Activated CD4-positive, alpha-beta T cell treated with anti-CD3 and anti-CD28 coated beads, Interleukin-2, amount 10 ng/mL, durations not matched to agents 24 days and 14 days (primary cell): ENCODE measurements around the gene TEX13D. TPM values are rescaled to one million over a fixed set of nuclear protein-coding genes. Genes with fewer than 3 reads are reported as not detected.
"Not testable (repeated sequence)": the region's sequence is repeated elsewhere in the genome, so short reads cannot be mapped to it uniquely, and the experiment has no call there.

Source experiments
- DNase-seq: peaks from one replicate; pipeline ENCODE4 v3.0.0; 2022
- H3K27ac Mint-ChIP-seq: one replicate; pipeline ENCODE4 v1.8.0; 2022; ENCODE audit warnings: mild to moderate bottlenecking, mixed read lengths
- H3K27me3 Mint-ChIP-seq: one replicate; pipeline ENCODE4 v1.8.0; 2022; ENCODE audit warnings: mixed read lengths
- H3K36me3 Mint-ChIP-seq: one replicate; pipeline ENCODE4 v1.8.0; 2022; ENCODE audit warnings: low read depth, mild to moderate bottlenecking, mixed read lengths
- H3K4me1 Mint-ChIP-seq: one replicate; pipeline ENCODE4 v1.8.0; 2021; ENCODE audit warnings: mixed read lengths
- H3K4me3 Mint-ChIP-seq: one replicate; pipeline ENCODE4 v1.8.0; 2022; ENCODE audit warnings: mild to moderate bottlenecking, moderate library complexity, mixed read lengths
- H3K9me3 Mint-ChIP-seq: one replicate; pipeline ENCODE4 v1.8.0; 2021; ENCODE audit warnings: mixed read lengths
- intact Hi-C: fragments of 100-400 bp; cut with micrococcal nuclease; formaldehyde crosslinking; loops from one replicate; pipeline ENCODE4 v1.15.1; 2023
- total RNA-seq: library from RNA; stranded (reverse); gene quantifications from 2 replicates; pipeline ENCODE4 v1.2.3, GENCODE V29; 2022

Gene TEX13D
- total RNA-seq = not detected in 2 replicates

- Mint-ChIP-seq H3K4me3 (no peak within 1 kb of the TSS), H3K27me3 (no peaks in the 10 kb centered on the region), H3K9me3 (no peaks in the 10 kb centered on the region), H3K4me1 (peaks cover 14% of the 10 kb centered on the region), H3K27ac (no peak within 1 kb of the TSS), H3K36me3 (no peaks in the 10 kb centered on the region)
- no peak for DNase-seq
- intact Hi-C loops = no loop called here
These were observed at the start of gene TEX13D for GRCh38 chrX:124332481-124333424. TEX13D (plus strand) TSS chrX:124332660; CDS start chrX:124332918, 258 bp downstream.

GRCh38 chrX:124289443-124289842 lies 43.0 kb upstream of the TEX13D start:
- DNase-seq = no peak
- H3K4me3 Mint-ChIP-seq = no peak overlapping the region
- intact Hi-C loops = no loop called here
- H3K9me3 Mint-ChIP-seq = peaks cover 9% of the 10 kb centered on the region
- H3K27ac Mint-ChIP-seq = no peak overlapping the region
- H3K27me3 Mint-ChIP-seq = no peaks in the 10 kb centered on the region
- peaks cover 2% of the 10 kb centered on the region for H3K36me3 Mint-ChIP-seq
- H3K4me1 Mint-ChIP-seq = no peaks in the 10 kb centered on the region

GRCh38 chrX:124293810-124294209 lies 38.6 kb upstream of the TEX13D start:
- intact Hi-C loops = loop anchor here (2.0 kb wide), 1 partner anchor 55 kb away; no protein-coding TSS in a partner anchor
- no peak for DNase-seq
- Mint-ChIP-seq H3K4me1 (peaks cover 2% of the 10 kb centered on the region), H3K4me3 (no peak overlapping the region), H3K27ac (no peak overlapping the region), H3K27me3 (no peaks in the 10 kb centered on the region), H3K9me3 (peaks cover 10% of the 10 kb centered on the region), H3K36me3 (peaks cover 4% of the 10 kb centered on the region)

DNA sequence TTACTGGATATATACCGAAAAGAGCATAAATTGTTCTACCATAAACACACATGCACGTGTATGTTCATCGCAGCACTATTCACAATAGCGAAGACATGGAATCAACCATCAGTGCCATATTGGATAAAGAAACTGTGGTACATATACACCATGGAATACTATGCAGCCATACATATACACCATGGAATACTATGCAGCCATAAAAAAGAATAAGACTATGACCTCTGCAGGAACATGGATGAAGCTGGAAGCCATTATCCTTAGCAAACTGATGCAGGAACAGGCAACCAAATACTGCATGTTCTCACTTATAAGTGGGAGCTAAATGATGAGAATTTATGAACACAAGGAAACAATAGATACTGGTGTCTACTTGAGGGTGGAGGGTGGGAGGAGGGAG lies 33.1 kb upstream of the TEX13D start:
- H3K9me3 Mint-ChIP-seq, H3K36me3 Mint-ChIP-seq, H3K27me3 Mint-ChIP-seq, intact Hi-C loops, H3K4me3 Mint-ChIP-seq, DNase-seq: not testable (repeated sequence)
- Mint-ChIP-seq H3K27ac (peak overlapping the region; percentile 25), H3K4me1 (peaks cover 14% of the 10 kb centered on the region)

- H3K9me3 Mint-ChIP-seq = peaks cover 7% of the 10 kb centered on the region
- no peak overlapping the region for H3K4me3 Mint-ChIP-seq
- peaks cover 14% of the 10 kb centered on the region for H3K4me1 Mint-ChIP-seq
- no peaks in the 10 kb centered on the region for H3K36me3 Mint-ChIP-seq
- H3K27me3 Mint-ChIP-seq = no peaks in the 10 kb centered on the region
- intact Hi-C loops = loop anchor here (1.0 to 5.0 kb wide), 4 partner anchors 20 to 83 kb away; partner anchors contain the start of gene SH2D1A
- peak overlapping the region; percentile 65 for H3K27ac Mint-ChIP-seq
- DNase-seq = peak; percentile 50
These were observed 32.1 kb upstream of the TEX13D start for GRCh38 chrX:124300405-124300804.

DNA sequence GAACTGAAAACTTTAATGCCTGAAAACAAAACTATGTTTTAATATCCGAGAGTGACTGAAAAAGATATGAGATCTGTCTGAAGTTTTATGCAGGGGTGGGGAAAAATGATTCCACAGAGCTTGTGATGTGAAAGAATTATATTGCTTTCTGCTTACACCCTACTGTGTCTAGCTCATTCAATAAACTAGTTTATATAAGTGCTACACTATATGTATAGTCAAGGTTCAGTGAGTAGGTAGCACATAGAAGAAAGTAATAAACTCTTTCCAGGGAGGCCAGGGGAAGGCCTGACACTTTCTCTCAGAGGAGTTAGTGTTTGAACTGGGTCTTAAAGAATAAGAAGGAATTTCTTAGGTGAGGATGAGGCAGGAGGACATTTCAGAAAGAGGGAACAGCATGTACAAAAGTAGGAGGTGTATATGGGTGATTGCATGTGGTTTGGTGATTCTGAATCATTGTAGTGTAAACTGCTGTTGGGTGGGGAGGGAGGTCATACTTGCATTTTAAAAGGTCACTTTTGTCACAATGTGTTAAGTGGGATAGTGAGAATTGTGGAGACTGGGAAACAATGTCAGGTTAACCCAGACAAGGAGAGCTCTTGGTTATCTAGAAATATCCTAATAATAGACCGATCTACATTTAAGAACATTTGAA lies 25.1 kb upstream of the TEX13D start:
- H3K4me3 Mint-ChIP-seq = no peak overlapping the region
- DNase-seq = no peak
- peaks cover 11% of the 10 kb centered on the region for H3K4me1 Mint-ChIP-seq
- no peaks in the 10 kb centered on the region for H3K27me3 Mint-ChIP-seq
- peaks cover 2% of the 10 kb centered on the region for H3K36me3 Mint-ChIP-seq
- intact Hi-C loops = no loop called here
- no peaks in the 10 kb centered on the region for H3K9me3 Mint-ChIP-seq
- peak overlapping the region; percentile 79 for H3K27ac Mint-ChIP-seq

DNA sequence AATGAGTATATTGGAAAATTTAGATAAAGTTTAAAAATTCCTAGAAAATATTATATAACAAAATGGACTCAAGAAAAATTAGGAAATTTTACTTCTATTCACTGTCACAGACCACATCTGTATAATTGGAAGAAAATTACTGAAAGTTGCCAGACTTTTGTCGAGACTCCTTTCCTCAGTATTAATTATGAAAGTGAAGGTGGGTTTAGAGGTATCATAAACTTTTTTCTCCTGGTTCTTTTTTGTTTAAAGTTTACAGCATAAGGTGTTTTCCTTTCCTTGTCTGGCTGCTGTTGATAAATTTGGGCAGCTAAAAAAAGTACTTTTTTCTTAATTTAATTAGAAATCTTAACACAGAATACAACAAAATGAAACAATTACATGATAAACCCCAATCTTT lies 6.7 kb upstream of the TEX13D start:
- intact Hi-C loops = no loop called here
- H3K9me3 Mint-ChIP-seq = no peaks in the 10 kb centered on the region
- no peak for DNase-seq
- no peaks in the 10 kb centered on the region for H3K36me3 Mint-ChIP-seq
- no peak overlapping the region for H3K27ac Mint-ChIP-seq
- H3K27me3 Mint-ChIP-seq = no peaks in the 10 kb centered on the region
- H3K4me1 Mint-ChIP-seq = peaks cover 4% of the 10 kb centered on the region
- no peak overlapping the region for H3K4me3 Mint-ChIP-seq

DNA sequence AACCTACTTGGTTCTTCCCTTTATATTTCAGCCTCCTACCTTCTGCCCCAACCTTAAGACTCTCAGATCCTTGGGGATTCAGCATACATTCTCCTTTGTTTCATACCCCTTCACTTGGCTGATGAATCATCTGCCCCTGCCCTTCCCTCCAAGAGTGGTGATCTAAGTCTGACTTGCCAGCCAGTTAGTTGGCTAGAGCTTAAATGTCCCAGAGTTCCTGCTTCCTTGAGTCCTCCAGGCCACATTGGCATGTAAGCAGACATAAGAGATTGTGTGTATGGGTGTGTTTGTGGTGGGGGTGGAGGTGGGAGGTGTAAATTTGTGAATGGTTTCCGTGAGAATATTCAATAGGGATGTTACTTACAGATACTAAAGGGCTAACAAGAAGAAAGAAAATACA lies 3.7 kb upstream of the TEX13D start:
- DNase-seq = no peak
- H3K27me3 Mint-ChIP-seq = no peaks in the 10 kb centered on the region
- no peaks in the 10 kb centered on the region for H3K36me3 Mint-ChIP-seq
- intact Hi-C loops = no loop called here
- H3K4me1 Mint-ChIP-seq = peaks cover 8% of the 10 kb centered on the region
- peak overlapping the region; percentile 2 for H3K27ac Mint-ChIP-seq
- no peak overlapping the region for H3K4me3 Mint-ChIP-seq
- no peaks in the 10 kb centered on the region for H3K9me3 Mint-ChIP-seq

GRCh38 chrX:124333862-124334261 lies 1.4 kb downstream of the TEX13D start:
- no peaks in the 10 kb centered on the region for H3K36me3 Mint-ChIP-seq
- H3K4me1 Mint-ChIP-seq = peaks cover 14% of the 10 kb centered on the region
- no peaks in the 10 kb centered on the region for H3K27me3 Mint-ChIP-seq
- H3K27ac Mint-ChIP-seq = no peak overlapping the region
- DNase-seq = no peak
- no peak overlapping the region for H3K4me3 Mint-ChIP-seq
- no peaks in the 10 kb centered on the region for H3K9me3 Mint-ChIP-seq
- intact Hi-C loops = no loop called here

- H3K36me3 Mint-ChIP-seq, H3K4me3 Mint-ChIP-seq, H3K27ac Mint-ChIP-seq, H3K9me3 Mint-ChIP-seq, H3K27me3 Mint-ChIP-seq, DNase-seq, intact Hi-C loops: not testable (repeated sequence)
- H3K4me1 Mint-ChIP-seq = peaks cover 17% of the 10 kb centered on the region
These were observed 2.1 kb downstream of the TEX13D start for GRCh38 chrX:124334555-124334954.

- H3K36me3 Mint-ChIP-seq = no peaks in the 10 kb centered on the region
- no peak overlapping the region for H3K4me3 Mint-ChIP-seq
- no peaks in the 10 kb centered on the region for H3K9me3 Mint-ChIP-seq
- no peak for DNase-seq
- no peak overlapping the region for H3K27ac Mint-ChIP-seq
- H3K4me1 Mint-ChIP-seq = peaks cover 14% of the 10 kb centered on the region
- no peaks in the 10 kb centered on the region for H3K27me3 Mint-ChIP-seq
- intact Hi-C loops = no loop called here
These were observed 3.1 kb downstream of the TEX13D start for GRCh38 chrX:124335598-124335997.

DNA sequence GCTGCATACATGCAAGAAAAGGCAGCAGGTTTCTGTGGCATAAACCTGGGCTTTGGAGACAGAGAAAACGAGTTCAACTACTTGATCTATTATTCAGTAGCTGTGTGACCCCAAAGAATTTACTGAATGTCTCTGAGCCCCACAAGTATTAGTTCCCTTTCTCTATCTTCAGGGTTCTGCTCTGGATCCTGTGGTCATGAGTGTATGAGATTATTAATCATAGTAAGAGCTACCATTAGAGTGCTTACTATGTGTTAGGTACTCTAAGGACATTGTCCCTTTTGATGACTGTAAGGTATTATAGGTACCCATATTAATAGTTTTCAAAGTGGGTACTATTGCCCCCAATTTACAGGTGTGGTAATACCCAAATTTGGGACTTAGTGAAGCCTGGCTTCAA lies 5.5 kb downstream of the TEX13D start:
- Mint-ChIP-seq H3K4me1 (peaks cover 26% of the 10 kb centered on the region), H3K9me3 (no peaks in the 10 kb centered on the region), H3K4me3 (no peak overlapping the region), H3K27ac (no peak overlapping the region), H3K36me3 (no peaks in the 10 kb centered on the region), H3K27me3 (no peaks in the 10 kb centered on the region)
- no peak for DNase-seq
- intact Hi-C loops = no loop called here

DNA sequence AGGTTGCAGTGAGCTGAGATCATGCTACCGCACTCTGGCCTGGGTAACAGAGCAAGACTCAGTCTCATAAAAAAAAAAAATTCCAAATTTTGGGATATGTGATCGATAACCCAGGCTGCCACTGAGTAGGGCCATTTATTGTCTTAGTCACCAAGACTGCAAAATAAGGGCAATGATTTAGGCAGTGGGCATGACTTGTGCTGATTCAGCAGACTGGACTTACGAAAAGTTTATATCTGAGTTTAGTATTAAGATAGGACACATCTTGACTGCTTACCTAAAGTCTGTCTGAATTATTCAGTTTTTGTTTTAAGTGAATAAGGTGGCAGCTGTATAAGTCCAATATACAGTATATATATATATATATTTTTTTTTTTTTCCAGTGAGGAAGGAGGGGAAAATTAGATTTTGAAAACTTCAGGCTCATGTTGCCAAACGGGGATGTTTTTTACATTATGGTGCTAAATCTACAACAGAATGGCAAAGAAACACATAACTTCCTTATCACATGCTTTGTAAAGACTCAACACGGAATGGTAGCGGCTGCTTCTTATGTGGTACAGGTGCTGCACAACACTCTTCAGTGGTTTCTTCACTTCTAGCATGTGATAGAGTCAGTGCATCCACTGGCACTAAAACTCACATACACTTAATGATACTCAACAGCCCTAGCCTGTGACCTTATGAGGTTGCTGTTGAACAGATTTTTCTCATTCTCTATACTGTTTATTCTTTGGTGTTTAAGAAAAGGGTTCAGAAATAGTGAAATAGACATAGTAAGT lies 6.5 kb downstream of the TEX13D start:
- H3K27me3 Mint-ChIP-seq = no peaks in the 10 kb centered on the region
- no peak overlapping the region for H3K4me3 Mint-ChIP-seq
- H3K4me1 Mint-ChIP-seq = peaks cover 33% of the 10 kb centered on the region
- intact Hi-C loops = no loop called here
- H3K27ac Mint-ChIP-seq = no peak overlapping the region
- DNase-seq = peak; percentile 70
- no peaks in the 10 kb centered on the region for H3K9me3 Mint-ChIP-seq
- no peaks in the 10 kb centered on the region for H3K36me3 Mint-ChIP-seq
